Vagina (tissue), 2 donors: ENCODE data around the gene NDST1.

Source experiments
- CTCF ChIP-seq, 3 experiments: fragments of 450-650 bp in 2 of 3; fragments of 200-600 bp in 1 of 3; sonication (generic) in 1 of 3; IDR thresholded peaks; one replicate each; pipeline ENCODE4 v1.5.1; 2017 to 2019; ENCODE audit warnings: antibody characterized with exemption in 3 of 3, mild to moderate bottlenecking in 2 of 3, moderate library complexity in 2 of 3
- POLR2A ChIP-seq, 2 donors: fragments of 450-650 bp; IDR thresholded peaks; one replicate each; pipeline ENCODE4 v1.6.1; 2017; ENCODE audit warnings: antibody characterized with exemption in 2 of 2, mild to moderate bottlenecking in 2 of 2, moderate library complexity in 2 of 2

- TF ChIP-seq CTCF (IDR thresholded peaks at IDR 0.05) (no peak), POLR2A (IDR thresholded peaks at IDR 0.05) (no peak)
Observed at GRCh38 chr5:150558088-150558621, 50.2 kb downstream of the NDST1 start.
